Measurements from ENCODE around the gene PRDX5.

DNA sequence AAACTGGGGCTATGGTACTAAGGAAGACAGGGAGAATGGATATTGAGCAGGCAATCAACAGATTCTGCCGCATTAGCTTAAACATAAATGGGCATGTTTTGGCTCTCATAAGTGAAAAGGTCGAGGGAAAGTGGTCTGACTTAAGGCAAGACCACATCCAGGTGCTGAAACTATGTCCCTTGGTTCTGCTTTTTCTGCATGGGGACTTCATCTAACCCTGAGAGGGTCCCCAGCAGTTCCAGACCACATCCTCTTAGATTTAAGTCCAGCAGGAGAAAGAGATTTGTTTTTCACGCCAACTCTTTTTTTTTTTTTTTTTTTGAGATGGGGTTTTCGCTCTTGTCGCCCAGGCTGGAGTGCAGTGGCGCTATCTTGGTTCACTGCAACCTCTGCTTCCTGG, 46.5 kb downstream of the PRDX5 start:
- TF ChIP-seq CTCF (IDR thresholded peaks at IDR 0.05) (no peak), POLR2AphosphoS5 (IDR thresholded peaks at IDR 0.05) (no peak), EP300 (IDR thresholded peaks at IDR 0.05) (no peak), POLR2A (IDR thresholded peaks at IDR 0.05) (no peak)
